IPS-NIHi11 (cell line): ENCODE results near the gene TCFL5.

Source experiments
- DNase-seq: peaks from one replicate; pipeline ENCODE4 v3.0.0; 2012; ENCODE audit warnings: mixed read lengths, low spot score

The TCFL5 gene

DNA sequence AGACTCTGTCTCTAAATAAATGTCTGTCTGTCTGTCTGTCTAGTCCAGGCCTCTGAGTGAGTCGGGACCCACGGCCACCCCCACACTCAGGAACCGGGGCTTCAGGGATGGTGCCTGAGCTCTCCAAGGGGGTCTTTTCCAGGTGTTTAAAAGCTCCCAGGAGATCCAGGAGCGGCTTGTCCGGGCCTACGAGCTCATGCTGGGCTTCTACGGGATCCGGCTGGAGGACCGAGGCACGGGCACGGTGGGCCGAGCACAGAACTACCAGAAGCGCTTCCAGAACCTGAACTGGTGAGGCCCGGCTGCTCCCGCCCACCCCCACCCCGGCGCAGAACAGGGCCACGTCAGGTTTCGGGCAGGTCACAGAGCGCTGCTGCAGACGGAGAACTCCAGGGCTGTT lies 50.3 kb downstream of the TCFL5 start:
- DNase-seq: no peak

DNA sequence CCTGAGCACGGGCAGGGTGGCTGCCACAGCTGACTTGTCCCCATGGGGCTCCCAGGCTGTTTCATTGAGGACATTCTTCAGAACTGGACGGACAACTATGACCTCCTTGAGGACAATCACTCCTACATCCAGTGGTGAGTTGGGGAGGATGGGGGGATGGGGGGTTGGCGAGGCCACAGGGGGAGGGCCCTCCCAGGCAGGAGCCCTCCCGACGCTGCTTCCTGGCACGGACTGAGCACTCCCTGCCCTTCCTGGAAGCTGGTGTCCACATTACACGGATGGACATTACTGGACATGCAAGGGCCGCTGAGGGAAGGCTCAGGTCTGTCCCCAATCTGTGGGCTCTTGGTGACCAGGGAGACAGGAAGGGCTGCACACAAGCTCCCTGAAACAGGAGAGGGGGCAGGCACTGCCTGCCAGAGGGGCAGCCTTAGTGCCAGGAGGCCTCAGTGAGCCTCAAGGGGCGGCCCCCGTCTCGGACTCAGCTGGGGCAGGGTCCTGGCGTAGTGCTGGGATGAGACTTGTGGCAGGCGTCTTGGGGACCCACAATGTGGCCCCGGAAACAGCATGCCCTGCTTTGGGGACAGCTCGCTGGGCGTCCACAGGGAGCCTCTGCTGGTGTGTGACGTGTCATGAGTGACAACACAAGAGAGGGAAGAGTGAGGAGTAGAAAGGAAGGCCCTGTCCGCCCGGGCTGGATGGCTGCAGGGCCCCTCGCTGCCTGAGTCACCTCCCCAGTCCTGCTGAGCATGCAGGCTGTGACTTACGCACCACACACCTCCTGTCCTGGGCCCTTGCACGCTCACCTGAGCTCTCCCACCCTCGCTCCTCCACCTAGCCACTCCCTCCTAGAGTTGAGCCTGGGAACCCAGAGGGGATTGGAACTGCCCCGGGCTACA lies 51.8 kb downstream of the TCFL5 start:
- no peak for DNase-seq

GRCh38 chr20:62808211-62808865 lies 53.3 kb downstream of the TCFL5 start:
- peak; percentile 86 for DNase-seq

DNA sequence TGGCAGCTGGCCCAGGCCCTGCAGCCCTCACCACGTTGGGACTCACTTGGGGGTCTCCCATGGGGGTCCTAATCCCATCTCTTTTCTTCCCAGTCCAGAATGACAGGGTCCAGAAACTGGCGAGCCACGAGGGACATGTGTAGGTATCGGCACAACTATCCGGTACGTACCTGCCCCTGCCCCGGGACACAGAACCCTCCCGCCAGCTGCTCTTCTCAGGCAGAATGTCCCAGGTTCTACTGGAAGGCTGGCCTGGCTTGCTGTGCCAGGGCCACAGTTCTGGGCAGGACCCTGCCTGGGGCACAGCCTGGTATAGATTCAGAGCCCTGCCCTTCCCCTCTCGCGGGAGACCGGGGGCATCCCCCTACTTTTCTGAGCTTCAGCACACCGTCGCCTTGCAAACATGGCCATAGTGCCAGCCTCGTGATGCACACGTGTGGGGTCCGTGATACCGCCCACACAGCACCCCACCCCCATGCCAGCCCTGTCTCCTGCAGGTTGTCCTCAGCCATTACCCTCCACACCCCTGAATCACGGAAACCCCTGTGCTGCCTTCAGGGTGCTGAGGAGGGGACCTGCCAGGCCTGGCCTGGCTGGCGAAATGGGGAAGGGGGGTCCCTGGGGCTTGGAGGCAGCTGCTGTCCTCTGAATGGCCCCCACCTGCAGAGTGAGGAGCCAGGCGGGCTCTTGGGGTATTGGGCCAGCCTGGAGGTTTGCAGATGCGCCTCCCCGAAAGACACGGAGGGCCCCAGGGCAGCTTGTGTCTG lies 54.0 kb downstream of the TCFL5 start:
- no peak for DNase-seq

DNA sequence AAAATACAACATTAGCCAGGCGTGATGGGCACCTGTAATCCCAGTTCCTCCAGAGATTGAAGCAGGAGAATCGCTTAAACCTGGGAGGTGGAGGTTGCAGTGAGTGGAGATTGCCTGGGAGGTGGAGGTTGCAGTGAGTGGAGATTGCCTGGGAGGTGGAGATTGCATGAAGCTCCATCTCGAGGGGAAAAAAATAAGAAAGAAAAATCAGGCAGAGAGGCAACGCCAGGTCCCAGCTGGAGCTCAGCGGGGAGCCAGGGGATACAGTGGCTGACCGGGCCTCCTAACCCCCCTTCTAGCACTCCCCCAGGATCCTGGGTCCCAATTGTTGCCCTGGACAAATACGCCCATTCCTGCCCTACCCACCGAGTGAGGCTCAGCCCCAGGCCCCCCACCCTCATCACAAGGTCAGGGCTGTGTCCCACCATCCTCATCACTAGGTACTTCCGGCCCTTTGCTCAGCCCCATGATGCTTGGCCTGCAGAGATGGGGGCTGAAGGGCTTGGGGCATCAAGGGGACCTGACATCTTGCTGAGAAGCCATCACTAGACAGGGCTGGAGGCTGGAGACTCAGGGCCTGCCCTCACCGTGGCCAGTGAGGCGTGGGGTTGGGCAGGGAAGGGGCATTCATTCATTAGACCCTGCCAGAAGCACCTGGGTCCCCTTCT lies 55.1 kb downstream of the TCFL5 start:
- DNase-seq: no peak

- DNase-seq: peak; percentile 44
These were observed 55.8 kb downstream of the TCFL5 start for GRCh38 chr20:62805711-62806382.

GRCh38 chr20:62805155-62805710 lies 56.4 kb downstream of the TCFL5 start:
- DNase-seq: peak; percentile 70

DNA sequence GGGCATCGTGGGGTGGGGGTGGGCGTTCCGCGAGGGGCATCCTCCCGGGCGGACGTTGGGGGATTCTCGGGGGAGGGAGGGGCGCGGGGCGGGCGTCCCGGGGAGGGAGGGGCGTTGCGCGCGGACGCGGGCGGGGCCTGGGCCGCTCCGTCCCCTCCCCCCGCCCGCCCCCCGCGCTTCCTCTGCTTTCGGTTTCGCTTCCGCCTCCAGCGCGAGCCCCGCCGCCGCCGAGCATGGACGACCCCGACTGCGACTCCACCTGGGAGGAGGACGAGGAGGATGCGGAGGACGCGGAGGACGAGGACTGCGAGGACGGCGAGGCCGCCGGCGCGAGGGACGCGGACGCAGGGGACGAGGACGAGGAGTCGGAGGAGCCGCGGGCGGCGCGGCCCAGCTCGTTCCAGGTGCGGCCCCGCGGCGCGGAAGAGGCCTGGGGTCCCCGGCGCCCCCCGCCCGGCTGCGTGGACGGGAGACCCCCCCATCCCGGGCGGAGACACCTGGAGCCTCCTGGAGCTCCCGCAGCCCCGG lies 56.9 kb downstream of the TCFL5 start, which contains the start of gene OGFR:
OGFR (plus strand) TSS at position 209 of the 528 bp plus-strand sequence; CDS start at position 234, 25 bp downstream.
- DNase-seq: peak; percentile 79

- DNase-seq: no peak
These were observed 57.5 kb downstream of the TCFL5 start for GRCh38 chr20:62804021-62804626.

DNA sequence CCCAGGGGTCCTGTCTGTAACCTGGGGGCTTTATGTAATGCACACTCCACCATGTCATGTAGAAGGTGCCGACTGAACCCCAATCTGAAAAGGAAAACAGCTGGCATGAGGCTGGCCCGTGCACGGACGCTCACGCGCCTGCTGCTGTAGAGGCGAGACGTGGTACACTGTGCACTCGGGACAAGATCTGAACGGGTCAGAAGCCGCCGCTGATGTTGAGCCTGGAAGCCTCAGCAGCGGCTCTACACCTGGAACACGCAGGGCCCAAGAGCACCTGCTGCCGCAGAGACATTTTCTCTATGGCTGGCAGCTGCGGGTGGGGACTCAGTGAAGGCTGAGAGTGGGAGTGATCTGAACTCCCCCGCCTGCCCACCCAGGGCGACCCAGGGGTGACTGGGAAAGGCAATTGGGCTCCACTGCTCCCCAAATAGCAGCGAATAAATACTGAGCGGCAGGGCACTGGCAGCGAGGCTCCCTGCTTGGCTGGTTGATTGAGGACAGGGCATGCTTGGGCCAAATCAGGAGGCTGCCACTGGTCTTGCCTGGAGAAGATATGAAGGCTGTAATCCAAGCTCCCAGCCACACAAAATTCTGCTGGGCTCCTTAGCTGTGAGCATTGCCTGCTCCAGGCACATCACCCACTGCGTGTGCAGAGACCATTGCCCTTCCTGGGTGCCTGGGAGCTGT lies 59.5 kb downstream of the TCFL5 start:
- no peak for DNase-seq

DNA sequence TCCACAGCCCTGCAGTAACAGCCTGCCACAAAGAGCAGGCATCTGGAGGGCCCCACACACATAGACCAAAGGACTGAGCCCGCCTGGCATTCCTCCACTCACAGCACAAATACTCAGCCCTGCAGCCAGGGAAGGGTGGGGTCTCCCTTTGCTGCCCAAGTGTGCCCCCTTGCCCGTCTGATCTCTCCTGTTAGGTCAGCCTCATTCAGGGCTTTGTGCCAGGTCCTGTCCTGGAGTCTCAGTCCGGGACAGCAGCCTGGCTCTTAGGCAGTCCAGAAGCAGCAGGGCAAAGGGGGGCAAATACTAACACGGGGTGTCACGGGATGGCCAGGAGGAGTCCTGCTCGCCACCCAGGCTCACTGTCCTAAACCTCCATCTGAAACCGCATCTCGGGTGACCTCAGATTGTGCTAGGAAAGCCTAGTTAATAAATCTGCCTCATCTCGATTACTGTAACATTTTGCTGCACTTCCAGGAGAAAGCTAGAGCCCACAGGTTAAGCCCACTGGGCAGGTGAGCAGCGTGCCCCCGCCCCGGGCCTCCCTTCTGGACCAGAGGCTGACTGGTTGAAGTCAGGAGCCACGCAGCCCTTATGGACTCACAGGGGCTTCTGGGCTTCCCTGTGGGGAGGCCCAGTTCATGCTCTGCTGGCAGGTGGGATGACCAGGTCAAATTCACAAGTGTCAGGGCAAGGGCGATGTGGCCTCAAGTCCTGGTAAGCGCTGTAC lies 60.2 kb downstream of the TCFL5 start:
- no peak for DNase-seq

DNA sequence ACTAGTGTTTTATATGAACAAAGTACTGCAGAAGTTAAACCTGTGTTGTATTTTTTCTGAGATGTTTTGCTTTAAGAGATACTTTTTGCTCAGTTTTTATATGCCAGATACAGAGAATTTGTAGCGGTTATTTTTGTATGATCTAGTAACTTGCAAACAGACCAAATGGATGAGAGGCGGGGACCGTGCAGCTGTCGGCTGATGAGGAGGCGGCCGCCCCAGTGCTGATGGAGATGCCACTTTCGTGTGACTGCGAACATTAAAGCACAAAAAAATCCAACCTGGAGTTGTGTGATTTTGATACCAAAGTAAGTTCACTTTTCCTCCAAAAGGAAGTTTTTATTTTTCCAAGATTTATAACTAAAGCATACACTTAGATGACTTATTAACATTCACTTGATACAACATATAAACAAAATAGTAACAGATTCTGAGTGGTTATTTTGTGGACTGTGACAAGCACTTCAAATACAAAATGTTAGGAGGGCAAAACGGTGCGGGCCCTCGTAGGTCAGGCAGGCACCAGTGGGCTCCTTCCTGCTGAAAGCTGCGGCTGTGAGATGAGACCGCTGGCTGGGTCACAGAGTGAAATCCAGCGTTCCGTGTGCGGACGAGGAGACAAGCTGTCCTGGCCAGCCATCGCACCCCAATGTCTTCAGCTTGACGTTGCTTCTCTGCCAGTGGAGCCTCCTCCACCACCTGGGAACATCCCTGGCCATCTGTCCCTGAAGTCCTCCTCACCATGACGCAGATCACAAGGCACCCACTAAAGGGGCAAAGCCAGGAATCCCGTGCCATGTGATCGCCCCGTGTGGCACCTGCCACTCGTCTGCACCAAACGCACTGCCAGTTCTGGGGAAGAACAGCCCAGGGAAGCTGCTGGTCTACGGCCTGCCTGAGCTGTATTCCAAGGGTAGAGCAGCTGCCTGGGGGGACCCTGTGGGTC lies 61.0 kb downstream of the TCFL5 start:
- DNase-seq: no peak

GRCh38 chr20:62799873-62800272 lies 61.7 kb downstream of the TCFL5 start:
- DNase-seq: no peak

DNA sequence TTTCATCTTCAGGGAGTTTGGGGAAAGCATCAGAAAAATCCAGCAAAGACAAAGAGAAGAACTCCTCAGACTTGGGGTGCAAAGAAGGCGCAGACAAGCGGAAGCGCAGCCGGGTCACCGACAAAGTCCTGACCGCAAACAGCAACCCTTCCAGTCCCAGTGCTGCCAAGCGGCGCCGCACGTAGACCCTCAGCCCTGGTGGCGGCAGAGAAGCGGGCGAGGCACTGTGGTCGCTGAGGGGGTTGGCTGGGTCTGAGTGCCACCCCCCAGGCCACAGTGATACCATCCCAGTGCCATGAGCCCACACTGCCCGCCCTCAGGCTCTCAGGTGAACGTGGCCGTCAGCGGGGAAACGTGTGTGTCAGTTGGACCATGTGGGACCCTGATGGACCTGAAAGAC lies 62.2 kb downstream of the TCFL5 start:
- DNase-seq: no peak

GRCh38 chr20:62799036-62799435 lies 62.6 kb downstream of the TCFL5 start:
- DNase-seq: no peak

GRCh38 chr20:62797671-62798532 lies 63.7 kb downstream of the TCFL5 start:
- DNase-seq: no peak
